Left lung (tissue), 10 donors: Measurements from ENCODE around the gene HOXA11. TPM values are rescaled to one million over a fixed set of nuclear protein-coding genes. Genes with fewer than 3 reads are reported as not detected.

Experiments
- ATAC-seq: fragments of 200-7000 bp; cut with Tn5 transposase; one replicate; pipeline ENCODE4 v1.9.1; 2020; ENCODE audit warnings: moderate library complexity
- DNase-seq, 4 donors: peaks; one replicate each; pipeline ENCODE4 v3.0.0-alpha.2; 2013 to 2020
- H3K27ac ChIP-seq, 2 donors: fragments of 200-600 bp; sonication (generic) in 1 of 2; one replicate each; pipeline versions ENCODE4 v1.5.0 to v1.8.0; 2020 to 2021
- H3K27me3 ChIP-seq, 2 donors: fragments of 200-600 bp; sonication (generic) in 1 of 2; one replicate each; pipeline versions ENCODE4 v1.5.0 to v1.8.0; 2020 to 2021
- H3K36me3 ChIP-seq, 2 donors: fragments of 200-600 bp; sonication (generic) in 1 of 2; one replicate each; pipeline versions ENCODE4 v1.5.0 to v1.8.0; 2020 to 2021
- H3K4me1 ChIP-seq, 2 donors: fragments of 200-600 bp; one replicate each; pipeline ENCODE4 v1.8.0; 2021
- H3K4me3 ChIP-seq, 2 donors: fragments of 200-600 bp; sonication (generic) in 1 of 2; one replicate each; pipeline versions ENCODE4 v1.5.0 to v1.8.0; 2020 to 2021; ENCODE audit warnings: mild to moderate bottlenecking in 1 of 2
- H3K9me3 ChIP-seq, 2 donors: fragments of 200-600 bp; sonication (generic) in 1 of 2; one replicate each; pipeline versions ENCODE4 v1.5.0 to v1.8.0; 2020 to 2021
- intact Hi-C, 2 donors: fragments of 100-400 bp; cut with DNase I; formaldehyde crosslinking; loops; one replicate each; pipeline versions ENCODE4 v1.11.2 to v1.14.2; 2022
- polyA plus RNA-seq, 6 donors: library from polyadenylated mRNA; unstranded; fragments of 120-200 nt; gene quantifications; one replicate each; pipeline ENCODE4 v1.2.1, GENCODE V29; 2013; ENCODE audit not compliant: insufficient read length in 6 of 6
- total RNA-seq, 2 donors: library from RNA; stranded (reverse); fragmentation: NEBNext Ultra II Directional; extraction: Animal tissue kit (Norgen Biotek cat#: 25700); gene quantifications; one replicate each; pipeline ENCODE4 v1.2.1, GENCODE V29; 2021
- TF ChIP-seq, protein P1 (sequence below), 2 donors: fragments of 200-600 bp; sonication (generic) in 1 of 2; IDR thresholded peaks; one replicate each; pipeline versions ENCODE4 v1.5.0 to v1.8.0; 2021; ENCODE audit warnings: antibody characterized with exemption in 2 of 2
- donor health status: DM: no; HTN: yes; CAD: no.
- donor health status: DM: no; HTN: no; CAD: no.

HOXA11 gene
- total and polyA plus RNA-seq, 8 donors: 0.10 to 0.23 (median 0.13) TPM; not detected in 4

DNA sequence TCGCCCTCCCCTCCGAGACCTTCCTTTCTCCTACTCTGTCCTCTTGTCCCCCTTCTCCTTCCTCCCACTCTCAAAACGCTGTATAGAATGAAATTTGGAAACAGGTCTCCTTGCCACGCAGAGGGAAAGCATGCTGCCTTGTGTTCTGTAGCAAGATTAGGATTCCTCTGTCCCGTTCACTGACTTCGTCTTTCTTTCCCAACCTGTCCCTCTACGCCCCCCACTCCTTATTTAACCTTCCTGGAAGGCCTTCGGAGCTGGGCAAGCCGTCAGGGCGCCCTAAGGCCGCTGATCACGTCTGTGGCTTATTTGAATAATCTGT lies 21.0 kb downstream of the HOXA11 start:
- H3K27me3 ChIP-seq: peaks cover 78 to 100% of the 10 kb centered on the region in 2 donors
- intact Hi-C loops: loop anchor here in 1 of 2 donors (5.0 to 10.0 kb wide), 2 partner anchors 792 to 1279 kb away; no protein-coding TSS in a partner anchor
- no peak overlapping the region for H3K27ac ChIP-seq
- H3K4me1 ChIP-seq: peaks cover 9 to 71% of the 10 kb centered on the region in 2 donors
- DNase-seq (no peak), ATAC-seq (no peak)
- H3K36me3 ChIP-seq: no peaks in the 10 kb centered on the region
- TF ChIP-seq, protein P1, sequence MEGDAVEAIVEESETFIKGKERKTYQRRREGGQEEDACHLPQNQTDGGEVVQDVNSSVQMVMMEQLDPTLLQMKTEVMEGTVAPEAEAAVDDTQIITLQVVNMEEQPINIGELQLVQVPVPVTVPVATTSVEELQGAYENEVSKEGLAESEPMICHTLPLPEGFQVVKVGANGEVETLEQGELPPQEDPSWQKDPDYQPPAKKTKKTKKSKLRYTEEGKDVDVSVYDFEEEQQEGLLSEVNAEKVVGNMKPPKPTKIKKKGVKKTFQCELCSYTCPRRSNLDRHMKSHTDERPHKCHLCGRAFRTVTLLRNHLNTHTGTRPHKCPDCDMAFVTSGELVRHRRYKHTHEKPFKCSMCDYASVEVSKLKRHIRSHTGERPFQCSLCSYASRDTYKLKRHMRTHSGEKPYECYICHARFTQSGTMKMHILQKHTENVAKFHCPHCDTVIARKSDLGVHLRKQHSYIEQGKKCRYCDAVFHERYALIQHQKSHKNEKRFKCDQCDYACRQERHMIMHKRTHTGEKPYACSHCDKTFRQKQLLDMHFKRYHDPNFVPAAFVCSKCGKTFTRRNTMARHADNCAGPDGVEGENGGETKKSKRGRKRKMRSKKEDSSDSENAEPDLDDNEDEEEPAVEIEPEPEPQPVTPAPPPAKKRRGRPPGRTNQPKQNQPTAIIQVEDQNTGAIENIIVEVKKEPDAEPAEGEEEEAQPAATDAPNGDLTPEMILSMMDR (IDR thresholded peaks at IDR 0.05): no peak
- no peaks in the 10 kb centered on the region for H3K9me3 ChIP-seq
- peak overlapping the region in 1 of 2 donors; percentile 46 for H3K4me3 ChIP-seq

DNA sequence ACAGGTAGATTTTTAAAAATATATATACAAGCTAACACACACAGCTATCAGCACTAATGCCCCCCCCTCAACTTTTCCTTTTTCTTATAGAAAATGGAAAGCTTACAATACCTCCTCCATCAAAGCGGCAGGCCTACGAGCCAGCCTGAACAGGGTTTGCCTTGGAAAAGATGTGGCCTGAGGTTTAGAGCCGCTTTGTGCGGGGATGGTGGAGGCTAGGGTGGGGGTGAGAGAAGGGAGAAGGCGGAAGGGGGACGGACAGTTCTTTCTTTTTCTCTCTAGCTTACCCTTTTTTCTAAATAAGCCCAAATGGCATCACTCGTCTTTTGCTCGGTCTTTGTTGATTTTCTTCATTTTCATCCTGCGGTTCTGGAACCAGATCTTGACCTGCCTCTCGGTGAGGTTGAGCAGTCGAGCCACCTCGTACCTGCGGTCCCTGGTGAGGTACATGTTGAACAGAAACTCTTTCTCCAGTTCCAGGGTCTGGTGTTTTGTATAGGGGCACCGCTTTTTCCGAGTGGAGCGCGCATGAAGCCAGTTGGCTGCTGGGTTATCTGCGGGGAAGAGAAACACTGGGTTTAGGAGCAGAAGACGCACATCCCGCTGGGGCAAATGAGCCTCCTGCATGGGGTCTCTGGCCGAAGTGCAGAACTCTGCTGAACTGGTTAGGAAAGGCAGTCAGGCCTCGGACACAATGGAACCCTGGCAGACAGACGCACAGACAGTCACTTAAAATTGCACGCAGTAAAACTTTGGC lies 21.6 kb downstream of the HOXA11 start:
- ATAC-seq: no peak
- peak in 2 of 4 donors; percentile 31 to 32 for DNase-seq
- Histone ChIP-seq H3K36me3 (no peaks in the 10 kb centered on the region), H3K4me1 (peaks cover 9 to 68% of the 10 kb centered on the region in 2 donors), H3K27me3 (peaks cover 78 to 100% of the 10 kb centered on the region in 2 donors), H3K9me3 (no peaks in the 10 kb centered on the region), H3K4me3 (peak overlapping the region in 1 of 2 donors; percentile 46), H3K27ac (no peak overlapping the region)
- TF ChIP-seq, protein P1 (IDR thresholded peaks at IDR 0.05): no peak
- intact Hi-C loops: loop anchor here in 1 of 2 donors (5.0 to 10.0 kb wide), 2 partner anchors 791 to 1279 kb away; no protein-coding TSS in a partner anchor

DNA sequence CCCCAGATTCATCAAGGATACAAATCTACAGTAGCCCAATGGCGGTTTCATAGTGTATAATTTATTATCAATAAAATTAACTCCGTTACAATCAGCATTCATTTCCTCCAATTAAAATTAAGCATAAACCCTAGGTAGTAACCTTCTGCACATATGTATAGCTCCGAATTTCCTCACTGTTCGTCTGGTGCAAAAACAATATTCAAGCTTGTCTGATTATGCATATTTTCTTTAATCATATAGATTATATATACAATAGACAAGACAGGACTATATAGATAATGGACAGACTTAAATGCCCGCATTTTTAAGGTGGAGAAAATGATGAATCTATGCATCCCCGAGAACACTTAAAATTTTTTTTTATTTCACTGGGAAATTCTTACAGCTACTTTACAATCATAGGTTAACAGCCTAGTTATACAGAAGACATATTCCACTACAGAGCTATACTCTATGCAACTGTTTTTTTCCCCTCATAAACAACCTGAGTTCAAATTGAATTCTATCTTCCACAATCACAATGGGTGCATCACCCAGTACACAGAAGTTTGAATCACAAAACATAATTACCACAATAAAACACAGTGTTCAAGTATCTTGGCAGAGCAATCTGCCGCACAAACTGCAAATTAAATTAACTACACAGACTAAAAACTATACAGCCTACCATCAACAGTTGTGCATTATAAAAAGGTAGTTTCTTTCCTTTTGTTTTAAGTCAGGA lies 22.3 kb downstream of the HOXA11 start:
- DNase-seq (no peak), ATAC-seq (no peak)
- intact Hi-C loops: loop anchor here in 1 of 2 donors (5.0 to 10.0 kb wide), 2 partner anchors 790 to 1278 kb away; no protein-coding TSS in a partner anchor
- Histone ChIP-seq H3K9me3 (no peaks in the 10 kb centered on the region), H3K27ac (no peak overlapping the region), H3K4me3 (no peak overlapping the region), H3K27me3 (peaks cover 76 to 100% of the 10 kb centered on the region in 2 donors), H3K4me1 (peaks cover 9 to 66% of the 10 kb centered on the region in 2 donors), H3K36me3 (no peaks in the 10 kb centered on the region)
- TF ChIP-seq, protein P1 (IDR thresholded peaks at IDR 0.05): no peak

DNA sequence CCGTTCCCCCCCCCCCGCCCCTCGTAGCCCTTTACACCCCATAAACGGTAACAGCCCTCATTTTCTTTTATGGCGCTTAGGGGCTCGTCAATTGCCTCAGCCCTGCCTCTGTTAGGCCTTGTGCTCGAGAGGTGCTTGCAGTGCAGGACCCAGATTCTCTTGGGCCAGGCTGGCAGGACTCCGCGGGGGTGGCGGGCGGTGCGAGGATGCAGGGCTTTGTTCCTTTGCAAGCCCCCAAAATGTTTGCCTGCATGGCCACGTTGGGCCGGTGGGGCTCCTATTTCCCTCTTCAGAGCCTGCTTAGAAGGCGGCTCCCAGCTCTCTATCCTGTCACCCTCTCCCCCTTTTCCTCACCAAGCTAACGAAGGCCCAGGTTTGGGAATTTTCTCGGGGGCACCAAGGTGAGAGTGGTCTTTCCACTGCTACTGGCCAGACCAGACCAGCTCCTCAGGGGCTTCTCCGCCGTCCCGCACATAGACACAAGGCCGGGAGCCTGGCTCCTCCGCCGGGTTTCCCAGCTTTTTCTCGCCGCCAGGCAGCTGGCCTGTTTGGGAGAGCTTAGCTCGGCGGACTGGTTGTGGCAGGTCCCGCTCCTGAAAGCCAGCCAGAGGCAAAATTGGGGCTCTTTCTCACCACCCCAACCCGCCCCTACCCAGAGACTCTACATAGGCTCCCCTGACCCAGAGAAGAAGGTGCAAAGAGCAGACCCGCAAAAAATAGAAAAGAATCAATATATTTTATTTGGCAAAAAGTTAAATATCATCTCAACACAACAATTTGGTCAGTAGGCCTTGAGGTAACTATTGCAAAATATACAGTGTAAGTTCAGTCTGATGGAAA lies 23.1 kb downstream of the HOXA11 start:
- H3K4me1 ChIP-seq: peaks cover 9 to 63% of the 10 kb centered on the region in 2 donors
- no peak overlapping the region for H3K27ac ChIP-seq
- ATAC-seq (no peak), DNase-seq (peak in 2 of 4 donors; percentile 35 to 59)
- no peaks in the 10 kb centered on the region for H3K9me3 ChIP-seq
- peaks cover 76 to 100% of the 10 kb centered on the region in 2 donors for H3K27me3 ChIP-seq
- intact Hi-C loops: loop anchor here in 1 of 2 donors (5.0 to 10.0 kb wide), 2 partner anchors 790 to 1277 kb away; no protein-coding TSS in a partner anchor
- TF ChIP-seq, protein P1 (IDR thresholded peaks at IDR 0.05): no peak
- peak overlapping the region in 1 of 2 donors; percentile 56 for H3K4me3 ChIP-seq
- no peaks in the 10 kb centered on the region for H3K36me3 ChIP-seq
